ENCODE data around the gene SCAF8.

SCAF8 gene

DNA sequence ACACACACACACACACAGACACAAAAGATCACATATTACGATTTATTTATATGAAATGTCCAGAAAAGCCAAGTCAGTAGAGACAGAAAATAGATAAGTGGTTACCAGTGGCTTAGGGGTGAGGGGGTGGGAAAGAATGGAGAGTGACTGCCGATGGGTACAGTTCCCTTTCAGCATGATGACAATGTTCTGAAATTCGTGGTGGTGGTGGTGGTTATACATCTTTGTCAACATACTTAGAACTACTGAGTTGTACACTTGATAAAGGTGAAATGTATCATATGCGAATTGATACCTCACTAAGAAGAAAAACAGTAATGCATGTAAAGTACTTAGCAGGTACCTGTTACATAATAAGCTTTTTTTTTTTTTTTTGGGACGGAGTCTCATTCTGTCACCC is 124.3 kb downstream of the SCAF8 start:
- H3K36me3 ChIP-seq (ENCODE audit: low read depth), result peaks cover 17% of the 10 kb centered on the region
- DNase-seq (ENCODE audit: low spot score) (no peak), ATAC-seq (ENCODE audit: low read depth) (no peak)
- no peak overlapping the region for H3K27ac ChIP-seq (ENCODE audit: poor library complexity, severe bottlenecking)
- no peaks in the 10 kb centered on the region for H3K27me3 ChIP-seq (ENCODE audit: insufficient read depth, poor library complexity, severe bottlenecking)
- no peaks in the 10 kb centered on the region for H3K9me3 ChIP-seq (ENCODE audit: severe bottlenecking)
- H3K4me3 ChIP-seq (ENCODE audit: severe bottlenecking), result no peak overlapping the region
- H3K4me1 ChIP-seq (ENCODE audit: insufficient read depth, poor library complexity, severe bottlenecking), result no peaks in the 10 kb centered on the region
- TF ChIP-seq, protein P1, sequence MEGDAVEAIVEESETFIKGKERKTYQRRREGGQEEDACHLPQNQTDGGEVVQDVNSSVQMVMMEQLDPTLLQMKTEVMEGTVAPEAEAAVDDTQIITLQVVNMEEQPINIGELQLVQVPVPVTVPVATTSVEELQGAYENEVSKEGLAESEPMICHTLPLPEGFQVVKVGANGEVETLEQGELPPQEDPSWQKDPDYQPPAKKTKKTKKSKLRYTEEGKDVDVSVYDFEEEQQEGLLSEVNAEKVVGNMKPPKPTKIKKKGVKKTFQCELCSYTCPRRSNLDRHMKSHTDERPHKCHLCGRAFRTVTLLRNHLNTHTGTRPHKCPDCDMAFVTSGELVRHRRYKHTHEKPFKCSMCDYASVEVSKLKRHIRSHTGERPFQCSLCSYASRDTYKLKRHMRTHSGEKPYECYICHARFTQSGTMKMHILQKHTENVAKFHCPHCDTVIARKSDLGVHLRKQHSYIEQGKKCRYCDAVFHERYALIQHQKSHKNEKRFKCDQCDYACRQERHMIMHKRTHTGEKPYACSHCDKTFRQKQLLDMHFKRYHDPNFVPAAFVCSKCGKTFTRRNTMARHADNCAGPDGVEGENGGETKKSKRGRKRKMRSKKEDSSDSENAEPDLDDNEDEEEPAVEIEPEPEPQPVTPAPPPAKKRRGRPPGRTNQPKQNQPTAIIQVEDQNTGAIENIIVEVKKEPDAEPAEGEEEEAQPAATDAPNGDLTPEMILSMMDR (IDR thresholded peaks at IDR 0.05; ENCODE audit: poor library complexity, severe bottlenecking), result no peak

DNA sequence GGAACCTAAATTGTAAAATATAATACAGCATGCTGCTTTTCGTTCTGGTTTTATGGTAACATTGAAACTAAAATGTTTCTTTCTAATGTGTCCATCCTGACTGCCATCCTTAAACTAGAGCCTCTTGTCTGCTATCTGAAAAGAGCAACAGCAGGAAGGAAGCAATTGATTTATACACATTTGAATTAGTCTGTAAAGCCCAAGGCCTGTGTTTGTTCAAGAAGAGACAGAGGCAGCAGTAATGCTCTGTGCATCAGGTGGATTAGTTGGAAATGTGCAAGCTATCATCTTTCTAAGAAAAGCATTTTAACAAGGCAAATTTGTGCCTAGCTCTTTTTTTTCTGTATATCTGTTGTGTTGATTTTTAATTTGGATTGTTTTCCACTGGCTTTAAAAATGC is 128.6 kb downstream of the SCAF8 start:
- ATAC-seq (ENCODE audit: low read depth) (no peak), DNase-seq (ENCODE audit: low spot score) (no peak)
- Histone ChIP-seq H3K4me3 (ENCODE audit: severe bottlenecking) (no peak overlapping the region), H3K9me3 (ENCODE audit: severe bottlenecking) (no peaks in the 10 kb centered on the region), H3K4me1 (ENCODE audit: insufficient read depth, poor library complexity, severe bottlenecking) (no peaks in the 10 kb centered on the region), H3K36me3 (ENCODE audit: low read depth) (peaks cover 6% of the 10 kb centered on the region), H3K27ac (ENCODE audit: poor library complexity, severe bottlenecking) (no peak overlapping the region), H3K27me3 (ENCODE audit: insufficient read depth, poor library complexity, severe bottlenecking) (no peaks in the 10 kb centered on the region)
- TF ChIP-seq, protein P1 (IDR thresholded peaks at IDR 0.05; ENCODE audit: poor library complexity, severe bottlenecking), result no peak

DNA sequence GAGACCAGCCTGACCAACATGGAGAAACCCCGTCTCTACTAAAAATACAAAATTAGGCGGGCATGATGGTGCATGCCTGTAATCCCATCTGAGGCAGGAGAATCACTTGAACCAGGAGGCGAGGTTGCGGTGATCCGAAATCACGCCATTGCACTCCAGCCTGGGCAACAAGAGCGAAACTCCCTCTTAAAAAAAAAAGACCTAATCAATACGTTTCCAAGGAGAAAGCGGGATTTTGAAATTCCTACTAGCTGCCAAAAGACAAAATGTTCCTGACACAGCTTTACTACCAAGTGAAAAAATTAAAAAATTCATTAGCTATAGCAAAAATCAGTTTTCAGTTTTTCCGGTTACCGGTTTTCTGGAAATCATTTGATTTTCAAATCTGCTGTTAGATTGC is 129.3 kb downstream of the SCAF8 start:
- Histone ChIP-seq H3K27me3 (ENCODE audit: insufficient read depth, poor library complexity, severe bottlenecking) (no peaks in the 10 kb centered on the region), H3K4me1 (ENCODE audit: insufficient read depth, poor library complexity, severe bottlenecking) (no peaks in the 10 kb centered on the region), H3K4me3 (ENCODE audit: severe bottlenecking) (no peak overlapping the region), H3K9me3 (ENCODE audit: severe bottlenecking) (no peaks in the 10 kb centered on the region), H3K36me3 (ENCODE audit: low read depth) (peaks cover 6% of the 10 kb centered on the region), H3K27ac (ENCODE audit: poor library complexity, severe bottlenecking) (no peak overlapping the region)
- DNase-seq (ENCODE audit: low spot score), result no peak
- TF ChIP-seq, protein P1 (IDR thresholded peaks at IDR 0.05; ENCODE audit: poor library complexity, severe bottlenecking), result no peak
- no peak for ATAC-seq (ENCODE audit: low read depth)

DNA sequence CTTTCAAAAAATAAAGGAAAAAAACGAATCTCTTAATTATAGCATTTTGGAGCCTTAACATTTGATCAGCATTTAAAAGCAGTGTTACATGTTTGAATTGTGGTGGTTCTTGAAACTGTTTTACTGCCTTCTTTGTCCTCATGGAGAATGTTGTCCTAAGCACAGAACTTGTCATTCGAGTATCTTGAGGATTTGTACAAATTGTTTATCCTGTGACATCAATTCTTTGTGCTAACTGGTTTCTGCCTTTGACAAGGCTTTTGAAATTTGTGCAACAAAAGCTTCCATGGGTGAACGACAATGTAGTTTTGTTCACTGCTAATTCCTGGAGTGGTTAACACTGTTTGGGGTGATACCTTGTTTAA is 130.8 kb downstream of the SCAF8 start:
- no peak overlapping the region for H3K4me3 ChIP-seq (ENCODE audit: severe bottlenecking)
- H3K27ac ChIP-seq (ENCODE audit: poor library complexity, severe bottlenecking), result no peak overlapping the region
- no peaks in the 10 kb centered on the region for H3K27me3 ChIP-seq (ENCODE audit: insufficient read depth, poor library complexity, severe bottlenecking)
- H3K36me3 ChIP-seq (ENCODE audit: low read depth), result peaks cover 14% of the 10 kb centered on the region
- TF ChIP-seq, protein P1 (IDR thresholded peaks at IDR 0.05; ENCODE audit: poor library complexity, severe bottlenecking), result no peak
- ATAC-seq (ENCODE audit: low read depth) (no peak), DNase-seq (ENCODE audit: low spot score) (no peak)
- no peaks in the 10 kb centered on the region for H3K4me1 ChIP-seq (ENCODE audit: insufficient read depth, poor library complexity, severe bottlenecking)
- H3K9me3 ChIP-seq (ENCODE audit: severe bottlenecking), result no peaks in the 10 kb centered on the region

DNA sequence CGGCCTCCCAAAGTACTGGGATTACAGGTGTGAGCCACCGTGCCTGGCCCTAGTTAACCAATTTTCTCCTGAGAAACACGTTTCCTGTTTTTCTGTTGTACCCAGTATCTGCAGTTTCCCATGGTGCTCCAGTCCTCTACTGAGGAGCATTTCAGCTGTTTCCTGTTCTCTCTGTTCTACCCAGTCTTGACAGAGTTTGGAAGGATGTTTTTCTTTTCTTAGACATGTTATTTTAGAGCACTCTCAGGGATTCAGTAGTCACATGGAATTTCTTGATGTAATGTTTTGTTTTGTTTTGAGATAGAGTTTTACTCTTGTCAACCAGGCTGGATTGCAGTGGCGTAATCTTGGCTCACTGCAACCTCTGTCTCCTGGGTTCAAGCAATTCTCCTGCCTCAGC is 132.1 kb downstream of the SCAF8 start:
- no peak overlapping the region for H3K27ac ChIP-seq (ENCODE audit: poor library complexity, severe bottlenecking)
- ATAC-seq (ENCODE audit: low read depth), result no peak
- no peak for DNase-seq (ENCODE audit: low spot score)
- H3K27me3 ChIP-seq (ENCODE audit: insufficient read depth, poor library complexity, severe bottlenecking), result no peaks in the 10 kb centered on the region
- H3K36me3 ChIP-seq (ENCODE audit: low read depth), result peaks cover 14% of the 10 kb centered on the region
- H3K9me3 ChIP-seq (ENCODE audit: severe bottlenecking), result no peaks in the 10 kb centered on the region
- no peaks in the 10 kb centered on the region for H3K4me1 ChIP-seq (ENCODE audit: insufficient read depth, poor library complexity, severe bottlenecking)
- H3K4me3 ChIP-seq (ENCODE audit: severe bottlenecking), result no peak overlapping the region
- TF ChIP-seq, protein P1 (IDR thresholded peaks at IDR 0.05; ENCODE audit: poor library complexity, severe bottlenecking), result no peak

All from RWPE2 (cell line).